ENCODE measurements around the gene BST1. TPM values are rescaled to one million over a fixed set of nuclear protein-coding genes. Genes with fewer than 3 reads are reported as not detected.

The BST1 gene
- total and polyA plus RNA-seq, 2 of the 8 experiments (the other 6 are each of a cell fraction or from before 2014, with no cell fraction given): 0.52 to 0.54 TPM

DNA sequence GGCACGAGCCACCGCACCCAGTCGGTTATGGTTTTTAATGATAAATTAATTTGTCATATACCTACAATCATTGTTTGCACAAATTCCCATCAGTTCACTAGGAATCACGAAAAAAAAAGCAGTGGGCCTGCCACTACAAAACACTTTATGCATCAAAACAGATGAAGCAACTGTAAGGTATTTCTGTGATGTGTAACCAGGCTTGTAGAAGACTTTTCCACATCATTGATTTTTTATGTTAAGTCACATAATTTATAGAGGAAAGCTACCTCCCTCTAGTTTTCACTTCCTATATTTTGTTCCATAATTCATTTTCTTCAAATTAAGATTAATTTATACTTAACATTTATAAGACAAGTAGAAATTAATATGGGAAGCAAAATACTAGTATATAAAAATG, 27.9 kb upstream of the BST1 start:
- Histone ChIP-seq H3K9me3 (ENCODE audit: insufficient read depth in 2 of 2, low read depth in 1 of 2, low read length in 1 of 2) (no peaks in the 10 kb centered on the region), H3K4me3 (ENCODE audit: extremely low read depth in 1 of 4, insufficient read depth in 2 of 4, low read depth in 3 of 4, low read length in 4 of 4) (no peak overlapping the region), H3K9ac (replicated peaks in 1 of 4; ENCODE audit: extremely low read depth in 1 of 4, low read depth in 3 of 4, low read length in 3 of 4) (no peak overlapping the region), H3K14ac (ENCODE audit: insufficient read length) (no peak overlapping the region), H4K5ac (ENCODE audit: insufficient read length, low read depth, low read length) (no peak overlapping the region), H2BK120ac (replicated peaks; ENCODE audit: low read depth, low read length) (no peak overlapping the region), H3K23ac (ENCODE audit: insufficient read length) (no peak overlapping the region), H3K4me2 (ENCODE audit: insufficient read depth in 1 of 2, low read depth in 2 of 2, low read length in 2 of 2) (no peak overlapping the region), H4K8ac (ENCODE audit: extremely low read depth, insufficient read depth, low read length) (no peak overlapping the region), H3K79me1 (ENCODE audit: low read depth, low read length) (no peaks in the 10 kb centered on the region), H2BK15ac (ENCODE audit: low read length) (no peak overlapping the region), H2BK5ac (ENCODE audit: low read depth, low read length) (no peak overlapping the region), H3K27me3 (replicated peaks in 1 of 4; ENCODE audit: control insufficient read depth in 3 of 4, extremely low read depth in 1 of 4, insufficient read depth in 3 of 4, low read length in 3 of 4) (no peaks in the 10 kb centered on the region), H3K18ac (ENCODE audit: extremely low read depth, low read length) (no peak overlapping the region), H3K27ac (ENCODE audit: low read depth, low read length) (no peak overlapping the region), H2BK12ac (ENCODE audit: low read depth, low read length) (no peak overlapping the region), H3K23me2 (ENCODE audit: low read depth, low read length) (no peaks in the 10 kb centered on the region), H3K36me3 (ENCODE audit: control insufficient read depth in 2 of 4, insufficient read depth in 4 of 4, low read length in 3 of 4) (peaks cover 0 to 7% (median 0%) of the 10 kb centered on the region in 4 experiments; a peak in 1 of 8 replicates), H3K4ac (replicated peaks; ENCODE audit: insufficient read length, low read depth, low read length) (no peak overlapping the region), H4K91ac (replicated peaks; ENCODE audit: insufficient read length, low read length) (no peak overlapping the region), H2AK5ac (ENCODE audit: low read depth, low read length) (no peak overlapping the region), H4K20me1 (replicated peaks in 1 of 2; ENCODE audit: control insufficient read depth in 1 of 2, insufficient read depth in 2 of 2, low read length in 2 of 2) (peaks cover 0 to 6% of the 10 kb centered on the region in 2 experiments), H3K56ac (replicated peaks; ENCODE audit: insufficient read length, low read depth, low read length) (no peak overlapping the region), H2BK20ac (ENCODE audit: low read length) (no peak overlapping the region), H3K4me1 (replicated peaks in 1 of 4; ENCODE audit: control insufficient read depth in 3 of 4, insufficient read depth in 4 of 4, low read length in 3 of 4) (peaks cover 0 to 6% (median 2%) of the 10 kb centered on the region in 4 experiments; a peak in 2 of 7 replicates), H3K79me2 (ENCODE audit: control insufficient read depth in 1 of 2, insufficient read depth in 2 of 2, low read length in 2 of 2) (peaks cover 3 to 77% of the 10 kb centered on the region in 2 experiments; a peak in 3 of 4 replicates), H2AFZ (ENCODE audit: low read length) (no peak overlapping the region)
- no peak for TF ChIP-seq CHD1 (IDR thresholded peaks at IDR 0.05; ENCODE audit: low read depth, low read length)
- no peak for TF ChIP-seq CEBPB (IDR thresholded peaks at IDR 0.05; ENCODE audit: low read depth, low read length)
- 86% methylated on average over 4 of the region's 4 CpGs; no CpG with 5 or more reads in 1 of the 2 experiments for WGBS, 2 experiments (ENCODE audit: extremely low coverage in 1 of 2, insufficient coverage in 1 of 2, insufficient read length in 1 of 2, insufficient replicate concordance in 2 of 2, low coverage in 1 of 2, low lambda C conversion rate in 2 of 2, missing lambda C conversion rate in 1 of 2)
- FAIRE-seq: no peak
- ChIA-PET CTCF (ENCODE audit: partially characterized antibody) (interaction anchor here (0.6 to 2.7 kb wide), 7 partner anchors 8 to 217 kb away, joined by 3 to 8 read pairs (median 3); no protein-coding TSS in a partner anchor), POLR2A (ENCODE audit: partially characterized antibody) (interaction anchor here (0.7 to 4.8 kb wide), 5 partner anchors 10 to 443 kb away, joined by 3 to 26 read pairs (median 3); partner anchors contain the start of gene FBXL5)
- no peak for DNase-seq (ENCODE audit: low read depth in 1 of 2, low spot score in 2 of 2)
